ENCODE results near the gene RPL10. TPM values are rescaled to one million over a fixed set of nuclear protein-coding genes. Genes with fewer than 3 reads are reported as not detected.

RPL10 gene
- total and polyA plus RNA-seq, 9 of the 15 experiments (the other 6 are each of a cell fraction or from before 2014, with no cell fraction given): 3,774 to 7,600 (median 5,014) TPM

- TF ChIP-seq CHAMP1 (IDR thresholded peaks at IDR 0.05) (no peak), FOXK2 (conservative IDR thresholded peaks at IDR 0.05 in 1 of 2, IDR thresholded peaks at IDR 0.05 in 1 of 2; ENCODE audit: low read depth in 2 of 2) (no peak), NR2F6 (CRISPR knock-in tag; IDR thresholded peaks at IDR 0.05) (no peak), MLLT1 (IDR thresholded peaks at IDR 0.05) (peak; percentile 86 to 91), GTF2A2 (tag; IDR thresholded peaks at IDR 0.05) (no peak), KHSRP (IDR thresholded peaks at IDR 0.05) (no peak), BHLHE40 (IDR thresholded peaks at IDR 0.05; ENCODE audit: low read length) (no peak), ETS2 (tag; IDR thresholded peaks at IDR 0.05; ENCODE audit: borderline replicate concordance, poor library complexity, severe bottlenecking) (no peak), RUNX1 (IDR thresholded peaks at IDR 0.05; ENCODE audit: low read depth) (no peak), NELFE (IDR thresholded peaks at IDR 0.05; ENCODE audit: insufficient read depth, insufficient read length) (no peak), USF1 (CRISPR knock-in tag; IDR thresholded peaks at IDR 0.05) (no peak), STAT5B (CRISPR knock-in tag; IDR thresholded peaks at IDR 0.05) (no peak), BMI1 (IDR thresholded peaks at IDR 0.05; ENCODE audit: low read length) (no peak), HDAC1 (IDR thresholded peaks at IDR 0.05) (peak in 1 of 2 experiments; percentile 78; a peak in 2 of 4 replicates)
Measured at GRCh38 chrX:154371017-154371788, 27.0 kb upstream of the RPL10 start (continued).

Data from K562 (cell line).